ENCODE measurements around the gene ARAP1.

DNA sequence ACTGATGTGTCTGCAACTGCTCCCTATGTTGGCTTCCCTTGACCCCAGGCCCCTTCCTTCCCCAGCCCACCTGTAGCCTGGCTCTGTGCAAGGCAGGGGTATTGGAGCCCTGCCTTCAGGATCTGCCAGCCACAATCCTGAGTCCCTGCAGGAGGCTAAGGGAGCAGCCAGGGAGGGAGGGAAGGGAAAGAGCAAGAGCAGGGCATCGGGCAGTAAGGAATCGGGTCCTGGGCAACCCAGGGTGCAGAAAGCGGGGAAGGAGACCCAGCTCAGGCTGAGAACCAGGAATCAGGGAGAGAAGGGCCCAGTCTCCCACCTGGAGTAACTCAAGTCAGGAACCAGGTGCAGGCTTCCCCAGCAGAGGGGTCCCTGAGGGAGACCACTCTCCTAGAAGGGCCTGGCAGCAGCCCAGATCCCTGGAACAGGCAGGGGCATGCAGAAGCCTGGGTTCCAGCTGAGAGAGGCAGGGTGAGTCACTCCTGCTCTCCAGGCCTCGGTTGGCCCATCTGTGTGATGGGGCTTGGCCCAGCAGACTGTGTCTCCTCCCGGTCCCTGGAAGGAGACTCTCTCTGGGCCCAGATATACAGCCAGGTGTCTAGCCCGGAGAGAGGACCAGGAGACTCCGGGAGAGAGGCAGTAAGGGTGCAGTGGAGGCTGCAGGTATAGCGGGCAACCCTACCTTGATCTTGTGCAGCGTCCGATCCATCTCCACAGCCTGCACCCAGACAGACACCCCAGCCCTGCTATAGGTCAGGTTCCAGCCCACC is 28.3 kb upstream of the ARAP1 start:
- TF ChIP-seq, protein P1, sequence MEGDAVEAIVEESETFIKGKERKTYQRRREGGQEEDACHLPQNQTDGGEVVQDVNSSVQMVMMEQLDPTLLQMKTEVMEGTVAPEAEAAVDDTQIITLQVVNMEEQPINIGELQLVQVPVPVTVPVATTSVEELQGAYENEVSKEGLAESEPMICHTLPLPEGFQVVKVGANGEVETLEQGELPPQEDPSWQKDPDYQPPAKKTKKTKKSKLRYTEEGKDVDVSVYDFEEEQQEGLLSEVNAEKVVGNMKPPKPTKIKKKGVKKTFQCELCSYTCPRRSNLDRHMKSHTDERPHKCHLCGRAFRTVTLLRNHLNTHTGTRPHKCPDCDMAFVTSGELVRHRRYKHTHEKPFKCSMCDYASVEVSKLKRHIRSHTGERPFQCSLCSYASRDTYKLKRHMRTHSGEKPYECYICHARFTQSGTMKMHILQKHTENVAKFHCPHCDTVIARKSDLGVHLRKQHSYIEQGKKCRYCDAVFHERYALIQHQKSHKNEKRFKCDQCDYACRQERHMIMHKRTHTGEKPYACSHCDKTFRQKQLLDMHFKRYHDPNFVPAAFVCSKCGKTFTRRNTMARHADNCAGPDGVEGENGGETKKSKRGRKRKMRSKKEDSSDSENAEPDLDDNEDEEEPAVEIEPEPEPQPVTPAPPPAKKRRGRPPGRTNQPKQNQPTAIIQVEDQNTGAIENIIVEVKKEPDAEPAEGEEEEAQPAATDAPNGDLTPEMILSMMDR (conservative IDR thresholded peaks at IDR 0.05) = no peak
- TF ChIP-seq EZH2 (IDR thresholded peaks at IDR 0.05; ENCODE audit: low read depth) = no peak
